Astrocyte (in vitro differentiated cells and primary cell): Measurements from ENCODE around the gene SNAP29. TPM values are rescaled to one million over a fixed set of nuclear protein-coding genes. Genes with fewer than 3 reads are reported as not detected.

Experiments
- DNase-seq: peaks from one replicate; pipeline ENCODE4 v3.0.0-alpha.2; 2010; ENCODE audit warnings: low read depth
- FAIRE-seq: peaks from 2 replicates; lab custom pipeline; 2011; peaks lifted over from hg19 to GRCh38; lab: Jason Lieb, UNC
- H2AFZ ChIP-seq: 2 replicates; pipeline ENCODE4 v1.6.0; 2012; ENCODE audit warnings: low read depth, low read length, inconsistent platforms
- H3K27ac ChIP-seq: 2 replicates; pipeline ENCODE4 v1.5.1; 2011; ENCODE audit warnings: low read depth, low read length, inconsistent platforms
- H3K27me3 ChIP-seq: 2 replicates; pipeline ENCODE4 v1.6.0; 2011; ENCODE audit warnings: low read length, inconsistent platforms; ENCODE audit not compliant: insufficient read depth
- H3K36me3 ChIP-seq: 2 replicates; pipeline ENCODE4 v1.5.1; 2011; ENCODE audit warnings: low read length, inconsistent platforms; ENCODE audit not compliant: insufficient read depth
- H3K4me1 ChIP-seq: 2 replicates; pipeline ENCODE4 v1.5.1; 2011; ENCODE audit warnings: low read length, inconsistent platforms; ENCODE audit not compliant: insufficient read depth
- H3K4me2 ChIP-seq: 2 replicates; pipeline ENCODE4 v1.6.0; 2012; ENCODE audit warnings: low read length, inconsistent platforms
- H3K4me3 ChIP-seq: 2 replicates; pipeline ENCODE4 v1.5.1; 2011; ENCODE audit warnings: low read depth, mild to moderate bottlenecking, low read length, inconsistent platforms; ENCODE audit not compliant: insufficient read depth
- H3K79me2 ChIP-seq: 2 replicates; pipeline ENCODE4 v1.6.0; 2012; ENCODE audit warnings: mild to moderate bottlenecking, low read length, inconsistent platforms; ENCODE audit not compliant: insufficient read depth
- H3K9ac ChIP-seq: 2 replicates; pipeline ENCODE4 v1.6.0; 2012; ENCODE audit warnings: mild to moderate bottlenecking, low read length, inconsistent platforms
- H3K9me3 ChIP-seq: 2 replicates; pipeline ENCODE4 v1.5.1; 2012; ENCODE audit warnings: low read depth, mild to moderate bottlenecking, low read length, inconsistent platforms; ENCODE audit not compliant: insufficient read depth
- H4K20me1 ChIP-seq: 2 replicates; pipeline ENCODE4 v1.6.0; 2012; ENCODE audit warnings: low read length, inconsistent platforms; ENCODE audit not compliant: insufficient read depth
- H3K27ac Mint-ChIP-seq: one replicate; pipeline ENCODE4 v1.8.0; 2021; ENCODE audit warnings: mild to moderate bottlenecking, mixed read lengths; ENCODE audit not compliant: unreplicated experiment
- H3K27me3 Mint-ChIP-seq: one replicate; pipeline ENCODE4 v1.8.0; 2021; ENCODE audit warnings: low read depth, mixed read lengths; ENCODE audit not compliant: unreplicated experiment
- H3K36me3 Mint-ChIP-seq: one replicate; pipeline ENCODE4 v1.8.0; 2021; ENCODE audit warnings: low read depth, mixed read lengths; ENCODE audit not compliant: unreplicated experiment
- H3K4me1 Mint-ChIP-seq: one replicate; pipeline ENCODE4 v1.8.0; 2021; ENCODE audit warnings: low read depth, mixed read lengths; ENCODE audit not compliant: unreplicated experiment
- H3K4me3 Mint-ChIP-seq: one replicate; pipeline ENCODE4 v1.8.0; 2021; ENCODE audit warnings: mild to moderate bottlenecking, moderate library complexity, mixed read lengths; ENCODE audit not compliant: unreplicated experiment
- H3K9me3 Mint-ChIP-seq: one replicate; pipeline ENCODE4 v1.8.0; 2021; ENCODE audit warnings: mild to moderate bottlenecking, mixed read lengths; ENCODE audit not compliant: unreplicated experiment
- EZH2 ChIP-seq: IDR thresholded peaks from 2 replicates; pipeline ENCODE4 v1.6.1; 2012; ENCODE audit warnings: mild to moderate bottlenecking, low read length, inconsistent platforms; ENCODE audit not compliant: insufficient read depth
- total RNA-seq: library from RNA; stranded (reverse); gene quantifications from 2 replicates; pipeline ENCODE4 v1.2.1, GENCODE V29; 2021
- TF ChIP-seq, protein P1 (sequence below): IDR thresholded peaks from 2 replicates; pipeline ENCODE4 v1.5.1; 2011; ENCODE audit warnings: low read depth, mild to moderate bottlenecking, inconsistent platforms, low read length, moderate library complexity; ENCODE audit not compliant: insufficient read depth

The SNAP29 gene
- total RNA-seq, 1 donor from 2014 or later, result 19.6 TPM

DNA sequence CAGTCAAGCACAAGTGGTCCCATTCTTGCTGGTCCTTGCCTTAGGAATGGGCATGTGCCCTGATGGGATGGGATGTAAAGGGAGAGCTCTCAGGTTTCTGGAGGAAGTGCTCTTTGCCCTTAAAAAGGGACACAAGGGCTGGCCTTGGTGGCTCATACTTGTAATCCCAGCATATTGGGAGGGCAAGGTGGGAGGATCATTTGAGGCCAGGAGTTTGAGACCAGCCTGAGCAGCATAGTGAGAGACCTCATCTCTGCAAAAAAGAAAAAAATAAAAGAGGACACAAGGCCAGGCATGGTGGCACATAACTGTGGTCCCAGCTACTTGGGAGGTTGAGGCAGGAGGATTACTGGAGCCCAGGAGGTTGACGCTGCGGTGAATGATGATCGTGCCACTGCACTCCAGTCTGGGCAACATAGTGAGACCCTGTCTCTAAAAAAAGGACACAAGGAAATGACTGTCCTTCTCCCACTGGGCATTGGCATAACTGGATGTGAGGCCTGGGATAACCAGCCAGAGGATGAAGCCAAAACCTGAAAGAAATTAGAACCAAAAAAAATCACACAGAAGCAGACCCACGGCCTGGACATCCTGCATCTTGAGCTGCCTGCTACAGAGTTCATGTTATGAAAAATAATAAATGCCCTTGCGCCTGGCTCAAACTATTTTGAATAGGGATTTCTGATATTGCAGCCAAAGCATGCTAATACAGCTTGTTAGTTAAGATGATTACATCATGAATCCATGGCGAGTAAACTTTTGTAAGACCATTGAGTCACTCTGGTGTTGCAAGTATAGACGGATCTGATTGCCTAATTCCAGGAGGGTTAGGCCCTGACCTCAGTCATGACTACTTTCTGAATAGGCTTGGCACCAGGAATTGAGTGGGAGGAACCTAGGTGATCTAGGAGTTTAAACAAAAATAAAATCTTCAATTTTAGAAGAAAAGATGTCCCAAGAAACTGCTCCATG lies 45.5 kb downstream of the SNAP29 start:
- Histone ChIP-seq H3K4me2 (peak overlapping the region; percentile 37), H3K36me3 (no peaks in the 10 kb centered on the region), H3K9me3 (no peaks in the 10 kb centered on the region), H3K79me2 (no peaks in the 10 kb centered on the region), H3K9ac (no peak overlapping the region), H3K4me1 (peaks cover 11% of the 10 kb centered on the region), H3K4me3 (no peak overlapping the region), H2AFZ (no peak overlapping the region), H3K27me3 (no peaks in the 10 kb centered on the region), H4K20me1 (no peaks in the 10 kb centered on the region), H3K27ac (peak overlapping the region; percentile 28)
- no peak for TF ChIP-seq EZH2
- Mint-ChIP-seq H3K9me3 (no peaks in the 10 kb centered on the region), H3K4me1 (no peaks in the 10 kb centered on the region), H3K27me3 (peaks cover 4% of the 10 kb centered on the region), H3K27ac (peak overlapping the region; percentile 15), H3K36me3 (no peaks in the 10 kb centered on the region), H3K4me3 (no peak overlapping the region)
- peak; percentile 87 for FAIRE-seq
- DNase-seq, result peak; percentile 94

GRCh38 chr22:20904980-20905355 lies 46.2 kb downstream of the SNAP29 start:
- no peak overlapping the region for H3K9ac ChIP-seq
- Mint-ChIP-seq H3K27ac (peak overlapping the region; percentile 15), H3K36me3 (no peaks in the 10 kb centered on the region), H3K9me3 (no peaks in the 10 kb centered on the region), H3K4me1 (no peaks in the 10 kb centered on the region), H3K4me3 (no peak overlapping the region), H3K27me3 (peaks cover 4% of the 10 kb centered on the region)
- TF ChIP-seq EZH2, result no peak
- TF ChIP-seq, protein P1, sequence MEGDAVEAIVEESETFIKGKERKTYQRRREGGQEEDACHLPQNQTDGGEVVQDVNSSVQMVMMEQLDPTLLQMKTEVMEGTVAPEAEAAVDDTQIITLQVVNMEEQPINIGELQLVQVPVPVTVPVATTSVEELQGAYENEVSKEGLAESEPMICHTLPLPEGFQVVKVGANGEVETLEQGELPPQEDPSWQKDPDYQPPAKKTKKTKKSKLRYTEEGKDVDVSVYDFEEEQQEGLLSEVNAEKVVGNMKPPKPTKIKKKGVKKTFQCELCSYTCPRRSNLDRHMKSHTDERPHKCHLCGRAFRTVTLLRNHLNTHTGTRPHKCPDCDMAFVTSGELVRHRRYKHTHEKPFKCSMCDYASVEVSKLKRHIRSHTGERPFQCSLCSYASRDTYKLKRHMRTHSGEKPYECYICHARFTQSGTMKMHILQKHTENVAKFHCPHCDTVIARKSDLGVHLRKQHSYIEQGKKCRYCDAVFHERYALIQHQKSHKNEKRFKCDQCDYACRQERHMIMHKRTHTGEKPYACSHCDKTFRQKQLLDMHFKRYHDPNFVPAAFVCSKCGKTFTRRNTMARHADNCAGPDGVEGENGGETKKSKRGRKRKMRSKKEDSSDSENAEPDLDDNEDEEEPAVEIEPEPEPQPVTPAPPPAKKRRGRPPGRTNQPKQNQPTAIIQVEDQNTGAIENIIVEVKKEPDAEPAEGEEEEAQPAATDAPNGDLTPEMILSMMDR, result no peak
- no peak overlapping the region for H3K4me3 ChIP-seq
- peaks cover 11% of the 10 kb centered on the region for H3K4me1 ChIP-seq
- H3K79me2 ChIP-seq, result no peaks in the 10 kb centered on the region
- no peak for FAIRE-seq
- H3K36me3 ChIP-seq, result no peaks in the 10 kb centered on the region
- H3K27me3 ChIP-seq, result no peaks in the 10 kb centered on the region
- no peaks in the 10 kb centered on the region for H4K20me1 ChIP-seq
- DNase-seq, result no peak
- H3K27ac ChIP-seq, result peak overlapping the region; percentile 28
- H3K4me2 ChIP-seq, result peak overlapping the region; percentile 37
- H2AFZ ChIP-seq, result no peak overlapping the region
- no peaks in the 10 kb centered on the region for H3K9me3 ChIP-seq

DNA sequence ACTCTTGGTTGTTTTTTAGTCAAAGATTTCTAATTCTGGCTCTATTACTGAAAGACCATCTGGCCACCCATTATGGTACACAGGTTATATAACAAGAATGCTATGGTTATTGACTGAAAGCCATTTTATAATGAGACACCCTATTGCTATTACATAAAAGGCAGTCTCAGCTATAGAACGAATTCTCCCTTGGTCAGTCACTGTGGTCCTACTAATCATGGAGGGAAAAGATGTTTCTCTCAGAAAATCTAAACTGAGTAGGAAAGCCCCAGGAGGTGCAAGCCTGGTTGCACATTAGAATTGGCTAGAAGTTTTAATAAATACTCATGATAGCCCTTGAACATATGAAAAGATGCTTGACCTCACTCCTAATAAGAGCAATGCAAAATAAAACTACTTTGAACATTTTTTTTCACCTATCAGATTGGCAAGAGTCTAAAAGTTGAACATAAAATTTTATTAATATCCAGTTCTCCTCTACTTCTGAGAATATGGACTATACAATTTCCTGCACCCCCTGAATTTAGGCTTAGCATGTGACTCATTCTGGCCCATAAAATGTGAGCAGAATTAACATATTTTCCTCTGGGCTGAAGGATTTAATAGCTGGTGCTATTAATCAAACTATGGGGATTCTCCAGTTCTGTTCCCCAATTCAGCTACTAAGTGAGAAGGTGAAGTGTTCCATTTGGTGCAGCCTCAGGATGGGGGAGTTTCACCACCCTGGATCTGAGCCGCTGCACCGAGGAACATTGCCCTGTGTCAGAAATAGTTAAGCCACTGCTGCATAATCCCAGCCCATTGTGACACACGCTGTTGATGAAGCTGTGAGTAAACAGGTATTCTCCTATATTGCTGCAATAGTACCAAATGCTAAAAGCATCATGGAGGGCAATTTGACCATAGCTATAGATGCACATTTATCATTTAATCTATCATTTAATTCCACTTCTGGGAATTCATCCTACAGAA lies 46.9 kb downstream of the SNAP29 start:
- peaks cover 4% of the 10 kb centered on the region for H3K27me3 Mint-ChIP-seq
- Histone ChIP-seq H3K4me1 (peaks cover 11% of the 10 kb centered on the region), H3K9me3 (no peaks in the 10 kb centered on the region), H3K27ac (peak overlapping the region; percentile 28), H4K20me1 (no peaks in the 10 kb centered on the region), H3K79me2 (no peaks in the 10 kb centered on the region), H2AFZ (no peak overlapping the region), H3K9ac (no peak overlapping the region), H3K36me3 (no peaks in the 10 kb centered on the region), H3K4me2 (no peak overlapping the region), H3K4me3 (no peak overlapping the region), H3K27me3 (no peaks in the 10 kb centered on the region)
- H3K27ac Mint-ChIP-seq, result no peak overlapping the region
- TF ChIP-seq EZH2, result no peak
- TF ChIP-seq, protein P1, result no peak
- H3K4me3 Mint-ChIP-seq, result no peak overlapping the region
- H3K4me1 Mint-ChIP-seq, result no peaks in the 10 kb centered on the region
- H3K36me3 Mint-ChIP-seq, result no peaks in the 10 kb centered on the region
- FAIRE-seq (no peak), DNase-seq (no peak)
- H3K9me3 Mint-ChIP-seq, result no peaks in the 10 kb centered on the region
